GM12892 (cell line): ENCODE results near the gene DHRS3. TPM values are rescaled to one million over a fixed set of nuclear protein-coding genes. Genes with fewer than 3 reads are reported as not detected.
"Not testable (repeated sequence)": the region's sequence is repeated elsewhere in the genome, so short reads cannot be mapped to it uniquely, and the experiment has no call there.

Source experiments
- DNase-seq: peaks from one replicate; pipeline ENCODE4 v3.0.0; 2011; ENCODE audit not compliant: insufficient read length
- FAIRE-seq: peaks from 2 replicates; lab custom pipeline; 2011; peaks lifted over from hg19 to GRCh38; lab: Jason Lieb, UNC
- POLR2A ChIP-seq: IDR thresholded peaks from 2 replicates; pipeline ENCODE4 v1.6.1; 2011; ENCODE audit warnings: low read depth, low read length, control low read depth
- POLR2AphosphoS5 ChIP-seq: IDR thresholded peaks from 2 replicates; pipeline ENCODE4 v1.6.1; 2011; ENCODE audit warnings: low read depth, low read length, control low read depth
- TAF1 ChIP-seq: IDR thresholded peaks from 2 replicates; pipeline ENCODE4 v1.6.1; 2011; ENCODE audit warnings: low read depth, mild to moderate bottlenecking, control low read depth, low read length, borderline replicate concordance
- polyA plus RNA-seq: library from polyadenylated mRNA; unstranded; fragments of >200 nt; gene quantifications from one replicate; pipeline ENCODE4 v1.2.1, GENCODE V29; 2012; ENCODE audit warnings: missing spikeins, inconsistent platforms; ENCODE audit not compliant: missing spikeins

Gene DHRS3
- polyA plus RNA-seq = 0.64 TPM

DNA sequence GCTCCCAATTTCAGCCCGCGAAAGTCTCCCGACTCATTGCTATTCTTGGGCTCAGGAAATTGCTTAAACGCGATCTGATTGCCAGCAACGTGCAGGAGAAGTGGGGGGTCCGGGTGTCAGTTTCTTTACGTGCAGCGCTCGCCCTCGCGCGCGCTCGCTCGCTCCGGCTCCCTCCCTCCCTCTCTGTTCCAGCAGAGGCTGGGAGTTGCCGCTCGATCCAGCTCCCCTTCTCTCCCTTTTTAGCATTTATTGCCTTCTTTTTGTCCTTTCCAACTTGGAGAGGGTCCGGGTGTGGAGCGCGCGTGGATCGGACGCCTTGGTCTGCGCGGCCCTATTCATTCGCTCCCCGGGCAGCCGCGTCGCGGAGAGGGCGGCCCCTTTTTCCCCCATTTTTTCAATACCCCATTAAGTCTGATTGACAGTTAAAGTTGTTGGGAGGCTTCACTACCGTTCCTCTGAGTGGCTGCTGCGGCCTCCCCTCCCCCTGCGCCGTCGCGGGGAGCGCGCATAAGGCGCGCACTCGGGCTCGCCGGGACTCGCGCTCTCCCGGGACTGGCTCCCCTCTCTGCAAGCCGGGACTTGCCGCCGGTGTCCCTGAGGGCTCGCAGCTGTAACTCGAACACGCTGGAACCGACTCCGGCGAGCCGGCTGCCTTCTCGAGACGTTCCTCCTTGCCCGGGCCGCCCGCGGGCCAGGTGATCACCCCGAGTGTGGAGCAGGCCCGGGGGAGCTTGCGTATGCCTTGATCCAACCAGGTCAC lies at the start of gene DHRS3:
Gene DHRS3 (minus strand): TSS at position 310 of the 760 bp plus-strand sequence. CDS start 862 bp downstream, outside the sequence.
- TF ChIP-seq POLR2A = no peak
- TF ChIP-seq POLR2AphosphoS5 = no peak
- FAIRE-seq (no peak), DNase-seq (no peak)

DNA sequence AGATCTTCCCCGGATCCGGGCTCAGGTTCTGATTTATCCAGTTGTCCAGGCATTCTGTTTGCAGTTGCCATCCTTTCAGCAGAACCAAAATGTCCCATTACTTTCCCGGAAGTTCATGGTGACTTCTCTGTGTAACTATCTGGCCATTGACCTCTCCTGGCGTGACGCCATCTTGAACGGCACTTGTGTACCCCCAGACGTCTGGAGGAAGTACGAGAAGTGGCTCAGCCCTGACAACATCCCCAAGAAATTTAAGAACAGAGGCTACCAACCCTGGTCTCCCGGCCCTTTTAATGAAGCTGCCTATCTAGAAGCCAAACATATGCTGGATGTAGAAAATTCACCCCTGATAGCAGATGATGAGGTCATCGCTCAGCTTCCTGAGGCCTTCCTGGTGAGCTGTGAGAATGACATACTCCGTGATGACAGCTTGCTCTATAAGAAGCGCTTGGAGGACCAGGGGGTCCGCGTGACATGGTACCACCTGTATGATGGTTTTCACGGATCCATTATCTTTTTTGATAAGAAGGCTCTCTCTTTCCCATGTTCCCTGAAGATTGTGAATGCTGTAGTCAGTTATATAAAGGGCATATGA lies 48.2 kb upstream of the DHRS3 start:
- no peak for TF ChIP-seq TAF1
- no peak for TF ChIP-seq POLR2AphosphoS5
- no peak for TF ChIP-seq POLR2A
- FAIRE-seq = no peak
- DNase-seq = no peak

- no peak for TF ChIP-seq TAF1
- TF ChIP-seq POLR2AphosphoS5 = no peak
- no peak for TF ChIP-seq POLR2A
- DNase-seq = no peak
- no peak for FAIRE-seq
Observed at GRCh38 chr1:12665511-12665910, 47.5 kb upstream of the DHRS3 start.

GRCh38 chr1:12662556-12662955 lies 44.5 kb upstream of the DHRS3 start:
- FAIRE-seq = no peak
- no peak for DNase-seq
- TF ChIP-seq TAF1 (no peak), POLR2AphosphoS5 (no peak), POLR2A (no peak)

DNA sequence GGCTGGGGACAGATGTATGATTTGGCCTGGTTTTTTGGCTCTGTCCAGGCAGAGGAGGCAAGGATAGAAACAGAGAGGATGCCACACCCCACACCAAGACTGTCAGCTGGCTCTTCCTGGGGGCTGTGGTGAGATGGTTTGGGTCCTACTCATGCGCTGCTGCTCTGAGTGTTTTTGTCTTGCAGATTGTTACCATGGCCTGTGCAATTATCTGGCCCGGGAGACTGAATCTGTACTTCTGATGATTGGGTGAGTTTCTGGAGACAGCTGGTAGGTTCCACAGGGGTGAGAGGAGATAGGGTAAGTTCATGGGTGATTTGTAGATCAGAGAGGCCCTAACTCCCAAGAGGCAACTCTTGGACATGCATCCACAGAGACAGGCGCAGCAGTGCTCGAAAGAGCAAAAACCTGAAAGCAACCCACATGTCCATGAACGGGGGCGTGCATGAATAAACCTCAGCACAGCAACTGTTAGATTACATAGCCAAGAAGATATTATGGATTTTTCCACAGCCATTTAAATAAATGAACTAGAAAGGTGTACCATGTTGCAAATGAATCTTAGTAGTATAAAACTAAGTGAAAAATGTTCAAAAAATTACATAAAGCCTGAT lies 43.7 kb upstream of the DHRS3 start:
- no peak for FAIRE-seq
- TF ChIP-seq POLR2AphosphoS5 (no peak), POLR2A (no peak), TAF1 (no peak)
- DNase-seq = no peak

GRCh38 chr1:12658531-12659453 lies 40.8 kb upstream of the DHRS3 start:
- DNase-seq (peak; percentile 69), FAIRE-seq (peak; percentile 95)
- no peak for TF ChIP-seq TAF1
- TF ChIP-seq POLR2AphosphoS5 = no peak
- TF ChIP-seq POLR2A = no peak

DNA sequence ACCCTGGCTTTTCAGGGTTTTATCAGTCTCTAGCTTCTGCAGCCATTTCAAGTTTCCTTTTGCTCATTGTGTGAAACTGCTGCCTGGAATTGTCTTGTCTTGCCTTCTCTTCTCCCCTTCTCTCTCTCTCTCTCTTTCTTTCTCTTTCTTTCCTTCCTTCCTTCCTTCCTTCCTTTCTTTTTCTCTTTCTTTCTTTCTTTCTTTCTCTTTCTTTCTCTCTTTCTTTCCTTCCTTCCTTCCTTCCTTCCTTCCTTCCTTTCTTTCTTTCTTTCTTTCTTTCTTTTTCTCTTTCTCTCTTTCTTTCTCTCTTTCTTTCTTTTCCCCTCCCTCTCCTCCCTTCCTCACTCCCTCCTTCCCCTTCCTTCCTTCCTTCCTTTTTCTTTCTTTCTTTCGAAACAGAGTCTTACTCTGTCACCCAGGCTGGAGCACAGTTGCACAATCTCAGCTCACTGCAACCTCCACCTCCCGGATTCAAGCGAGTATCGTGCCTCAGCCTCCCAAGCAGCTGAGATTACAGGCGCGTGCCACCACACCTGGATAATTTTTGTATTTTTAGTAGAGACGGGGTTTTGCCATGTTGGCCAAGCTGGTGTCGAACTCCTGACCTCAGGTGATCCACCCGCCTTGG lies 40.0 kb upstream of the DHRS3 start:
- not testable (repeated sequence) for DNase-seq, FAIRE-seq

DNA sequence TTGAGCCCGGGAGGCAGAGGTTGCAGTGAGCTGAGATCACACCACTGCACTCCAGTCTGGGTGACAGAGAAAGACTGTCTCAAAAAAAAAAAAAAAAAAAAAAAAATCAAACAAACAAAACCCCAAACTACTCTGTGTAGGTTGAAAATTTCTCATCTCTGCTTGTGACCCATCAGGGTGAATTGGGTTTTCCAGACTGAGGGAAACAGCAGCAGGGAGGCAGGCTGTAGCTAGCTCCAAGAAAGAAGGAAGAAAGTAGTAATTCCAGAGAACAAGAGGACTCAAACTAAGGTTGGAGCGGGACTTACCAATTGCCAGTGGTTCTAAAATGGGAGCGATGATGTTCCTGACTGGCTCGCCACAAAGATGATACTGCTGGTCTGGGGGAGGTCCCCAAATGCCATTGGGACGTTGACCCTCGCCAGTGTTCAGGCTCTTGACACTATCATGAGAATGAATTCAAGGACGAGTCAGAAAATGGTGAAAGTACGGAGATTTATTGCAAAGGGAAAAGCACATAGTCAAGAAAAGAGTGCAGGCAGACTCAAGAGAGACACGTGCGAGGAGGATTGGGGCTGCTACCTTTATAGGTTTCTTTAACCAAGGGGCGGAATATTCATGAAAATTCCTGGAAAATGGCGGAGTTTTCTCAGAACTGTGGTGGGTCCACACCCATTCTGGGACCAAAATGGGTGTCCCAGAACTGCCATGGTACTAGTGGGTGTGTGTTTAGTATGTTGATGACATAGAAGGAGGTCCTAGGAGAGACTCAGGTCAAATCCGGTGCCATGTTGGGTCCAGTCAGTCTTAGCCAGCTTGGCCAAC lies 39.3 kb upstream of the DHRS3 start:
- FAIRE-seq = no peak
- DNase-seq = no peak
- TF ChIP-seq POLR2AphosphoS5 (no peak), TAF1 (no peak), POLR2A (no peak)

DNA sequence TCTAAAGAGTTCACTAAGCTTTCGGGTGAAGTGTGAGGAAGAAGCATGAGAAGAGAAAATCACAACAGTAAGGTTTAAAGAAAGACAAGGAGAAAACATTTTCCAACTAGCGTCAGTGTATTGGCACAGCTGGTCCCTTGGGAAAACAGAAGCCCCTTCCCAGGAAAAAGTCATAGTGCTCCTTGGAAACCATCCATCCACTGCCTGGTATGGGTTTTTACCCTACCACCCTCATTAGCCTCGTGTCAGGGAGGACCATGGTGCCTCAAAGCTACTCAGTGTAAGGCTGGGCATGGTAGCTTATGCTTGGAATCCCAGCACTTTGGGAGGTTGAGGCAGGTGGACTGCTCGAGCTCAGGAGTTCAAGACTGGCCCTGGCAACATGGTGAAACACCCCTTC lies 38.6 kb upstream of the DHRS3 start:
- no peak for TF ChIP-seq TAF1
- no peak for TF ChIP-seq POLR2A
- no peak for TF ChIP-seq POLR2AphosphoS5
- DNase-seq = no peak
- FAIRE-seq = no peak

- FAIRE-seq (no peak), DNase-seq (no peak)
- TF ChIP-seq POLR2A = no peak
- no peak for TF ChIP-seq POLR2AphosphoS5
- TF ChIP-seq TAF1 = no peak
Observed at GRCh38 chr1:12654657-12655056, 36.6 kb upstream of the DHRS3 start.
